ENCODE data around the gene PTPN11.

Gene PTPN11

DNA sequence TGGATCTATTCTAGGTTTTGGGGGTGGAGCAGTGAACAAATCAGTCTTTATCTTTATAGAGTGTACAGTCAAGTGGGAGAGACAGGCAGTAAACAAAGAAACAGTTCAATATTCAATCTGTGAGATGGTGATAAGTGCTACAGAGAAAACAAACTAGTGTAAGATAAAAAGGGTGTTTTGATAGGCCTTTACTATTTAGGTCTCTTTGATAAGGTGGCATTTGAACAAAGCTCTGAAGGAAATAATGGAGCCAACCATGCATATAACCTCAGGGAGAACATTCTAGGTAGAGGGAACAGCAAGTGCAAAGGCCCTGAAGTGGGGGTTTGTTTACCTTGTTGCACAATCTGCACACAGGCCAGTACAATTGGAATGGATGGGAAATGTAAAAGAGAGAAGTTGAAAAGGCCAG, 47.3 kb downstream of the PTPN11 start:
- TF ChIP-seq, protein P1, sequence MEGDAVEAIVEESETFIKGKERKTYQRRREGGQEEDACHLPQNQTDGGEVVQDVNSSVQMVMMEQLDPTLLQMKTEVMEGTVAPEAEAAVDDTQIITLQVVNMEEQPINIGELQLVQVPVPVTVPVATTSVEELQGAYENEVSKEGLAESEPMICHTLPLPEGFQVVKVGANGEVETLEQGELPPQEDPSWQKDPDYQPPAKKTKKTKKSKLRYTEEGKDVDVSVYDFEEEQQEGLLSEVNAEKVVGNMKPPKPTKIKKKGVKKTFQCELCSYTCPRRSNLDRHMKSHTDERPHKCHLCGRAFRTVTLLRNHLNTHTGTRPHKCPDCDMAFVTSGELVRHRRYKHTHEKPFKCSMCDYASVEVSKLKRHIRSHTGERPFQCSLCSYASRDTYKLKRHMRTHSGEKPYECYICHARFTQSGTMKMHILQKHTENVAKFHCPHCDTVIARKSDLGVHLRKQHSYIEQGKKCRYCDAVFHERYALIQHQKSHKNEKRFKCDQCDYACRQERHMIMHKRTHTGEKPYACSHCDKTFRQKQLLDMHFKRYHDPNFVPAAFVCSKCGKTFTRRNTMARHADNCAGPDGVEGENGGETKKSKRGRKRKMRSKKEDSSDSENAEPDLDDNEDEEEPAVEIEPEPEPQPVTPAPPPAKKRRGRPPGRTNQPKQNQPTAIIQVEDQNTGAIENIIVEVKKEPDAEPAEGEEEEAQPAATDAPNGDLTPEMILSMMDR (conservative IDR thresholded peaks at IDR 0.05; ENCODE audit: control insufficient read depth, insufficient read depth, low read depth, low read length) = no peak
- no peak overlapping the region for H3K4me3 ChIP-seq (ENCODE audit: control insufficient read depth, low read depth, low read length)
- DNase-seq (ENCODE audit: low read depth) = no peak

DNA sequence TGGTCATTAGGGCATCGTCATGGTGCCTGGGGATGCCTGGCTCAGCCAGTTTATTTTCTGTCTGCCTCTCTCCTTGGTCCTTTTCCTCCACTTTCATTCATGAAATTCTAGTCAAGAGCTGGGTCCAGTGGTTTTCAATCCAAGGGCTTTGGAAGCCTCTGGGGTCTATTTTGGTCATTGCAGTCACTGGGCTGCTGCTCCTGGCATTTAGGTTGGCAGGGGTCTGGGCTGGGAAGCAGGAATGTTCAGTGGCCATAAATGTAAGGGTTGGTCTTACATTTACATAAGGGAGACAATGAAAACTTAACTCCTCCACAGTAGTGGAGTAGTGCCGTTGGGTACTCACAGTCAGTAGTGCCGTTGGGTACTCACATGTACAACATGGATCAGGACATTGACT, 48.1 kb downstream of the PTPN11 start:
- TF ChIP-seq, protein P1 (conservative IDR thresholded peaks at IDR 0.05; ENCODE audit: control insufficient read depth, insufficient read depth, low read depth, low read length) = no peak
- no peak overlapping the region for H3K4me3 ChIP-seq (ENCODE audit: control insufficient read depth, low read depth, low read length)
- DNase-seq (ENCODE audit: low read depth) = no peak

DNA sequence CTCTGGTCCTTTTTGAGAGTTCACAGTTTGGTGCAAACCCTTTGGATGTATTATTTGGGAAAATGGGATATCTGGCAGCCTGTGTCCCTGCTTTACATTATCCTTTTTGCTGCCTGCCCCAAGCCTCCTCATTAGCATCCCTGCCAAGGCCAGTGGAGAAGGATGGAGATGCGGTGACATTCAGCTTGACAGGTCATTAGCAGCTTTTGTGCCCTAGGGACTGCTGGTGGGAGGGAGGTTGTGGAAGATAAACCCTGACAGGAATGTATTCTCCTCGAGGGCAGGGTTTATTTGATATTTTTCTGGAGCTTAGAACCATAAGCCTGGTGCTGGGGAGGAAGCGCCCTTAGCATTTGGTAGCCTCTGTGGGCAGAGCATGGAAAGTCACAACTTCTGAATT, 49.3 kb downstream of the PTPN11 start:
- no peak for DNase-seq (ENCODE audit: low read depth)
- H3K4me3 ChIP-seq (ENCODE audit: control insufficient read depth, low read depth, low read length) = no peak overlapping the region
- TF ChIP-seq, protein P1 (conservative IDR thresholded peaks at IDR 0.05; ENCODE audit: control insufficient read depth, insufficient read depth, low read depth, low read length) = no peak

DNA sequence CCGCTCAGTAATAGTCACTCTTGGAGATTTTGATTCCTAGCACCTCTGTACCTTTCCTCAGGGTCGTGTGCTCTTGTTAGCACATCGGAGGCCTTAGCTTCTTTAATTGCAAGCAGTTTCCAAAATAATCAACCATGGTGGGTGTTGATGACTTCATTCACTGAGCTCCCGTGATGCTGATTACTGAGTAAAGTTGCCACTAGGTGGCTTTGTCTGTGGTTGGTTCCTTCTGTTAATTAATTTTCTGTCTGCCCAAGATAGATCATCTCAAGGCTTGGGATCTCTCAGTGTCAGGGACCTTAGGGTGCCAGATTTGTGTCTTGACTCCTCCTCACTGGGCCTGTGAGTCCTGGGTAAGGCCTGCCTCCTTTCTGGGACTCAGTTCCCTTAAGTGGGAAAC, 54.3 kb downstream of the PTPN11 start:
- TF ChIP-seq, protein P1 (conservative IDR thresholded peaks at IDR 0.05; ENCODE audit: control insufficient read depth, insufficient read depth, low read depth, low read length) = peak; percentile 19
- no peak for DNase-seq (ENCODE audit: low read depth)
- H3K4me3 ChIP-seq (ENCODE audit: control insufficient read depth, low read depth, low read length) = no peak overlapping the region

DNA sequence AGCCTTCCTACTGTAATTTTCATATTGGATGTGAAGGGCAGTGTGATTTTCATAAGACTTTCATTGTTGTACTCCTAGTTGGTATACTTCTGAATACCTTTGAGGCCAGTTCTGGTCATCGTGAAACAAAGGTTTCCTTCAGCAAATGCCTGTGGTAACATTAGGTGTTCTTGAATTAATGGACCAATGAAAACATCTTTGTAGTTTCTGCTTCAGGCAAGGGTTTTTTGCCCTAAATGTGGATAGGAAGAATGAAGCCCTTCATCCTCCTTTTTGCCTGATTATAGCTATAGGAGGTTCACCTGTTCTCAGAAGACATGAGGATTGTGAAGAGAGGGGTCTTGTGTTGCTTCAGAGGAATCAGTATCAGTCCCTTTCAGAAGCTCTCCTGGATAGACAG, 60.7 kb downstream of the PTPN11 start:
- DNase-seq (ENCODE audit: low read depth) = no peak
- no peak overlapping the region for H3K4me3 ChIP-seq (ENCODE audit: control insufficient read depth, low read depth, low read length)
- TF ChIP-seq, protein P1 (conservative IDR thresholded peaks at IDR 0.05; ENCODE audit: control insufficient read depth, insufficient read depth, low read depth, low read length) = no peak

DNA sequence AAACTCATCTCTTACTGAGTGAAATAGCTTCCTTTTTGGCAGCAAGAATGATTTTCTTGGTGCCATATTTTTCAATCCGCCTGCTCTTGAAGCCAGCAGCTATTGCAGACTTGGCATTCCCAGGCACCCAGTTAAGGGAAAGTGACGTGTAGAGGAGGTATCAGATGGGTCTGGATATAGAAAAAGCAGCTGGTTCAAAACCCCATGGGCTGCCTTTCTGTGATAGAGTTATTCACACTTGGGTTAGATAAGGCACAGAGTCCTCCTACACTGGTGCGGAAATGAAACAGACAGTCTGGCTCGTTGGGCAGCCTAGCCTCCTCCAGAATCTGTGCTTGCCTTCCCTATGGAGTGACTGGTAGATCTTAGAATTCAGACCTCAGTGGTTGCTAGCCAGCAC, 62.2 kb downstream of the PTPN11 start:
- TF ChIP-seq, protein P1 (conservative IDR thresholded peaks at IDR 0.05; ENCODE audit: control insufficient read depth, insufficient read depth, low read depth, low read length) = no peak
- H3K4me3 ChIP-seq (ENCODE audit: control insufficient read depth, low read depth, low read length) = no peak overlapping the region
- no peak for DNase-seq (ENCODE audit: low read depth)

DNA sequence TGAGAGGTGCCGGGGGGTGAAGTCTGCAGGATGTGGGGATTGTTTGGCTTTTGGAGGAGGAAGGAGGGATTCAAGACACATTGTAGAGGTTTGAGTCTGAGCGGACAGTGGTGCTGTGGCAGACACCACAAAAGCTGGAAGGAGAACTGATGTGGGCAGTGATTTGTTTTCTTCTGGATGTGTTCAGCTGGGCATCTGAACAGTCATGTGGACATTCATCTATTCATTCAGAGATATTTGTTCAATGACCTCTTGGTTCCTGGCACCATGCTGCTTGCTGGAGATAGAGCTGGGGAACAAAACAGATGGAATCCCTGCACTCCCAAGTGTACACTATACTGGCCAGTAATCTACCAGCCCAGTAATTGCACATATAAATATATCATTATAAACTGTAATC, 64.0 kb downstream of the PTPN11 start:
- no peak overlapping the region for H3K4me3 ChIP-seq (ENCODE audit: control insufficient read depth, low read depth, low read length)
- DNase-seq (ENCODE audit: low read depth) = no peak
- TF ChIP-seq, protein P1 (conservative IDR thresholded peaks at IDR 0.05; ENCODE audit: control insufficient read depth, insufficient read depth, low read depth, low read length) = no peak

Data from fibroblast of mammary gland (primary cell).